ENCODE measurements around the gene IMMP2L.

IMMP2L gene

GRCh38 chr7:111212857-111213523 lies 349.3 kb downstream of the IMMP2L start:
- Histone ChIP-seq H3K36me3 (ENCODE audit: low read length) (no peaks in the 10 kb centered on the region), H3K4me2 (ENCODE audit: low read depth, low read length, poor library complexity, severe bottlenecking) (no peak overlapping the region), H3K4me3 (ENCODE audit: insufficient read depth, low read length, poor library complexity, severe bottlenecking) (no peak overlapping the region), H3K27ac (ENCODE audit: low read depth, low read length) (no peak overlapping the region), H3K79me2 (ENCODE audit: insufficient read depth, low read length) (no peaks in the 10 kb centered on the region), H3K9me2 (replicated peaks; ENCODE audit: insufficient read depth, low read length) (no peaks in the 10 kb centered on the region), H4K20me1 (ENCODE audit: low read depth, low read length) (no peaks in the 10 kb centered on the region), H3F3A (ENCODE audit: insufficient read depth) (no peaks in the 10 kb centered on the region), H3K27me3 (ENCODE audit: low read length) (no peaks in the 10 kb centered on the region), H3K9ac (ENCODE audit: low read length) (no peak overlapping the region), H2AFZ (ENCODE audit: low read depth, low read length, severe bottlenecking) (no peak overlapping the region), H3K9me3 (ENCODE audit: insufficient read depth, low read length) (no peaks in the 10 kb centered on the region)
- TF ChIP-seq CTCF (IDR thresholded peaks at IDR 0.05; ENCODE audit: insufficient read depth, low read length, poor library complexity, severe bottlenecking) (no peak), EZH2phosphoT487 (conservative IDR thresholded peaks at IDR 0.05; ENCODE audit: low read length) (no peak)

- H3K36me3 ChIP-seq (ENCODE audit: low read length): no peaks in the 10 kb centered on the region
- no peak overlapping the region for H3K4me2 ChIP-seq (ENCODE audit: low read depth, low read length, poor library complexity, severe bottlenecking)
- no peak overlapping the region for H3K9ac ChIP-seq (ENCODE audit: low read length)
- no peaks in the 10 kb centered on the region for H4K20me1 ChIP-seq (ENCODE audit: low read depth, low read length)
- no peaks in the 10 kb centered on the region for H3K9me3 ChIP-seq (ENCODE audit: insufficient read depth, low read length)
- H3K9me2 ChIP-seq (replicated peaks; ENCODE audit: insufficient read depth, low read length): no peaks in the 10 kb centered on the region
- no peak overlapping the region for H3K27ac ChIP-seq (ENCODE audit: low read depth, low read length)
- no peak overlapping the region for H3K4me3 ChIP-seq (ENCODE audit: insufficient read depth, low read length, poor library complexity, severe bottlenecking)
- TF ChIP-seq CTCF (IDR thresholded peaks at IDR 0.05; ENCODE audit: insufficient read depth, low read length, poor library complexity, severe bottlenecking) (no peak), EZH2phosphoT487 (conservative IDR thresholded peaks at IDR 0.05; ENCODE audit: low read length) (no peak)
- no peak overlapping the region for H2AFZ ChIP-seq (ENCODE audit: low read depth, low read length, severe bottlenecking)
- H3K27me3 ChIP-seq (ENCODE audit: low read length): no peaks in the 10 kb centered on the region
- no peaks in the 10 kb centered on the region for H3F3A ChIP-seq (ENCODE audit: insufficient read depth)
- H3K79me2 ChIP-seq (ENCODE audit: insufficient read depth, low read length): no peaks in the 10 kb centered on the region
Observed at GRCh38 chr7:111210996-111211395, 351.3 kb downstream of the IMMP2L start.

- Histone ChIP-seq H3K27me3 (ENCODE audit: low read length) (no peaks in the 10 kb centered on the region), H3K79me2 (ENCODE audit: insufficient read depth, low read length) (no peaks in the 10 kb centered on the region), H3F3A (ENCODE audit: insufficient read depth) (no peaks in the 10 kb centered on the region), H3K9me2 (replicated peaks; ENCODE audit: insufficient read depth, low read length) (no peaks in the 10 kb centered on the region), H3K9ac (ENCODE audit: low read length) (no peak overlapping the region), H3K9me3 (ENCODE audit: insufficient read depth, low read length) (no peaks in the 10 kb centered on the region), H3K4me2 (ENCODE audit: low read depth, low read length, poor library complexity, severe bottlenecking) (no peak overlapping the region), H4K20me1 (ENCODE audit: low read depth, low read length) (no peaks in the 10 kb centered on the region), H3K4me3 (ENCODE audit: insufficient read depth, low read length, poor library complexity, severe bottlenecking) (no peak overlapping the region), H3K36me3 (ENCODE audit: low read length) (no peaks in the 10 kb centered on the region), H2AFZ (ENCODE audit: low read depth, low read length, severe bottlenecking) (no peak overlapping the region), H3K27ac (ENCODE audit: low read depth, low read length) (no peak overlapping the region)
- TF ChIP-seq EZH2phosphoT487 (conservative IDR thresholded peaks at IDR 0.05; ENCODE audit: low read length): no peak
- no peak for TF ChIP-seq CTCF (IDR thresholded peaks at IDR 0.05; ENCODE audit: insufficient read depth, low read length, poor library complexity, severe bottlenecking)
Observed at GRCh38 chr7:111210043-111210442, 352.2 kb downstream of the IMMP2L start.

Data from SU-DHL-6 (cell line).